Large intestine (tissue), 3 donors: ENCODE measurements around the gene CDKAL1. TPM values are rescaled to one million over a fixed set of nuclear protein-coding genes. Genes with fewer than 3 reads are reported as not detected.

ENCODE experiments used
- DNase-seq, 2 donors: peaks; one replicate each; pipeline versions ENCODE4 v3.0.0 to v3.0.0-alpha.2; 2013
- H3K27ac ChIP-seq: one replicate; pipeline ENCODE4 v1.5.1; 2013; ENCODE audit warnings: low read length
- H3K27me3 ChIP-seq: 2 replicates; pipeline ENCODE4 v1.6.1; 2013; ENCODE audit warnings: low read length; ENCODE audit not compliant: control insufficient read depth, insufficient read depth
- H3K36me3 ChIP-seq: 2 replicates; pipeline ENCODE4 v1.6.1; 2013; ENCODE audit warnings: low read length; ENCODE audit not compliant: control insufficient read depth, insufficient read depth
- H3K4me1 ChIP-seq: one replicate; pipeline ENCODE4 v1.6.1; 2013; ENCODE audit warnings: low read length; ENCODE audit not compliant: control insufficient read depth, insufficient read depth
- H3K4me3 ChIP-seq: one replicate; pipeline ENCODE4 v1.5.1; 2013; ENCODE audit warnings: low read length
- H3K9me3 ChIP-seq: one replicate; pipeline ENCODE4 v1.6.1; 2013; ENCODE audit warnings: mild to moderate bottlenecking, low read depth, low read length, moderate library complexity; ENCODE audit not compliant: control insufficient read depth
- WGBS: methylation state at CpG from one replicate; pipeline ENCODE4 v1.1.5; 2013; ENCODE audit warnings: low lambda C conversion rate; ENCODE audit not compliant: insufficient coverage; 5-methylcytosine and 5-hydroxymethylcytosine counted together
- polyA plus RNA-seq: library from polyadenylated mRNA; unstranded; fragments of 120-200 nt; gene quantifications from one replicate; pipeline ENCODE4 v1.2.1, GENCODE V29; 2013

CDKAL1 gene
- polyA plus RNA-seq, 1 donor = 10.3 TPM

GRCh38 chr6:20672038-20672437, 137.8 kb downstream of the CDKAL1 start:
- WGBS = 100% methylated on average over 2 of the region's 2 CpGs
- H3K27me3 ChIP-seq = no peaks in the 10 kb centered on the region
- H3K27ac ChIP-seq = no peak overlapping the region
- H3K4me3 ChIP-seq = no peak overlapping the region
- no peaks in the 10 kb centered on the region for H3K36me3 ChIP-seq
- H3K4me1 ChIP-seq = no peaks in the 10 kb centered on the region
- no peak for DNase-seq
- H3K9me3 ChIP-seq = no peaks in the 10 kb centered on the region

GRCh38 chr6:20673458-20673857, 139.2 kb downstream of the CDKAL1 start:
- no peaks in the 10 kb centered on the region for H3K36me3 ChIP-seq
- H3K9me3 ChIP-seq = no peaks in the 10 kb centered on the region
- H3K27ac ChIP-seq = no peak overlapping the region
- DNase-seq = no peak
- no CpG with 5 or more reads among the region's 4 CpGs for WGBS
- no peak overlapping the region for H3K4me3 ChIP-seq
- no peaks in the 10 kb centered on the region for H3K4me1 ChIP-seq
- no peaks in the 10 kb centered on the region for H3K27me3 ChIP-seq

DNA sequence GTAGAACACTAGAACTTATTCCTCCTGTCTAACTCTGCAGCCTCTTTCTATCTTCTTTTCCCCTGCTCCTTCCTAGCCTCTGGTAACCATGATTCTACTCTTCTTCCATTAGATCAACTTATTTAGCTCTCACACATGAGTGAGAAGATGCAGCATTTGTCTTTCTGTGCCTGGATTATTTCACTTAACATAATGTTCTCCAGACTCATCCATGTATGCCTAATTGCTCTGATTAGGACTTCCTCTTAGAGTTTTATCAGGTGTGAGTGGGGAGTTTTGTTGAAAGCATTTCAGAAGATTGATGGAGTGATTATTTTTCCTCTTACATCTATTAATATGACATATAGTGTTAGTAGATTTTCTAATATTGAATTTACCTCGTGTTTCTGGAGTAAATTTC, 140.4 kb downstream of the CDKAL1 start:
- Histone ChIP-seq H3K4me1 (no peaks in the 10 kb centered on the region), H3K9me3 (no peaks in the 10 kb centered on the region), H3K27ac (no peak overlapping the region), H3K27me3 (no peaks in the 10 kb centered on the region), H3K4me3 (no peak overlapping the region), H3K36me3 (no peaks in the 10 kb centered on the region)
- DNase-seq = no peak
- 40% methylated on average over 1 of the region's 1 CpG for WGBS

- H3K9me3 ChIP-seq = no peaks in the 10 kb centered on the region
- H3K4me1 ChIP-seq = peaks cover 7% of the 10 kb centered on the region
- H3K27ac ChIP-seq = no peak overlapping the region
- no peak overlapping the region for H3K4me3 ChIP-seq
- H3K36me3 ChIP-seq = no peaks in the 10 kb centered on the region
- no CpG with 5 or more reads among the region's 2 CpGs for WGBS
- no peaks in the 10 kb centered on the region for H3K27me3 ChIP-seq
- DNase-seq = no peak
Observed at GRCh38 chr6:20678831-20679352, 144.6 kb downstream of the CDKAL1 start.

DNA sequence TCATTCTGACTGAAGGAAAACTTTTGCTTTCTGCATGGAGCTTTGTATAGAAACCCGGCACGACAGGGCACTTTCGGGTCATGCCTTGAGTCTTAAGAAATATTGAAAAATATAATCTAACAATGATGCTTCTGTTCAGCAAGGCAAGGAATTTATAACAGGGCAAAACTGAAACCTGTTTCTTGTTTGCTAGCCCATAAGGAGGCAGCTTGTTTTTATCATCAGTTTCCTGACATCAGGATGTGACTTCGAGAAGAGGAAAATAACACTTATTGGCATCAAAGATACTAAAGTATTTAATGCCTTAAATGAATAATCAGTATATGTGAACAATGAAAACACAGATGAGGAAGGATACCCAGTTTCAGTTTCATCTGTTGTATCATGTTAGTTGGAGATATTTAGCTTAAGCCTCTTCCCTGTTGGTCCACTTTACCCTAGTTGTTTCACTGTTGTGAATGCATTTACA, 146.5 kb downstream of the CDKAL1 start:
- Histone ChIP-seq H3K27me3 (no peaks in the 10 kb centered on the region), H3K27ac (no peak overlapping the region), H3K4me3 (no peak overlapping the region), H3K9me3 (no peaks in the 10 kb centered on the region), H3K36me3 (no peaks in the 10 kb centered on the region), H3K4me1 (peaks cover 7% of the 10 kb centered on the region)
- 27% methylated on average over 3 of the region's 4 CpGs for WGBS
- DNase-seq = peak in 1 of 2 donors; percentile 54

GRCh38 chr6:20681243-20681684, 147.0 kb downstream of the CDKAL1 start:
- Histone ChIP-seq H3K27ac (peak overlapping the region; percentile 13), H3K9me3 (no peaks in the 10 kb centered on the region), H3K4me1 (peaks cover 7% of the 10 kb centered on the region), H3K4me3 (no peak overlapping the region), H3K27me3 (no peaks in the 10 kb centered on the region), H3K36me3 (no peaks in the 10 kb centered on the region)
- peak in 1 of 2 donors; percentile 44 for DNase-seq

- H3K4me1 ChIP-seq = peaks cover 9% of the 10 kb centered on the region
- no peaks in the 10 kb centered on the region for H3K36me3 ChIP-seq
- no peak for DNase-seq
- H3K9me3 ChIP-seq = no peaks in the 10 kb centered on the region
- WGBS = 100% methylated on average over 1 of the region's 3 CpGs
- no peak overlapping the region for H3K4me3 ChIP-seq
- no peak overlapping the region for H3K27ac ChIP-seq
- H3K27me3 ChIP-seq = no peaks in the 10 kb centered on the region
Observed at GRCh38 chr6:20684474-20684873, 150.2 kb downstream of the CDKAL1 start.

DNA sequence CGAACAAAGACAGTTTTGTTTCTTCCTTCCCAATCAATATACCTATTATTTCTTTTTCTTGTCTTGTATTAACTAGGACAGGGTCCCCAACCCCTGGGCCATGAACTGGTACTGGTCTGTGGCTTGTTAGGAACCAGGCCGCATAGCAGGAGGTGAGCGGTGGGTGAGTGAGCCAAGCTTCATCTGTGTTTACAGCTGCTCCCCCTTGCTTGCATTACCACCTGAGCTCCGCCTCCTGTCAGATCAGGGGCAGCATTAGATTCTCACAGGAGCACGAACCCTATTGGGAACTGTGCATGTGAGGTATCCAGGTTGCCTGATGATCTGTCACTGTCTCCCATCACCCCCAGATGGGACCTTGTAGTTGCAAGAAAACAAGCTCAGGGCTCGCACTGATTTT, 151.9 kb downstream of the CDKAL1 start:
- no CpG with 5 or more reads among the region's 6 CpGs for WGBS
- H3K4me3 ChIP-seq = no peak overlapping the region
- no peak for DNase-seq

DNA sequence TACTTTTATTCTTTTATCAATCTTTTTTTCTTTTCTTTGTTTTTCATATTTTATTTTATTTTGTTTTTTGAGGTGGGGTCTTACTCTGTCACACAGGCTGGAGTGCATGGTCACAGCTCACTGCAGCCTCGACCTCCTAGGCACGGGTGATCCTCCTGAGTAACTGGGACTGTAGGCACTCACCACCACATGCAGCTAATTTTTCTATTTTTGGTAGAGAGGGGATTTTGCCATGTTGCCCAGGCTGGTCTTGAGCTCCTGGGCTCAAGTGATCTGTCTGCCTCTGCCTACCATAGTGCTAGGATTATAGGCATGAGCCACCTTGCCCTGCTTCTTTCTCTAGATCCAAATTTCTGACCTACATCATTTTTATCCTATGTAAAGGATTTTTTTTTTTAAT, 153.2 kb downstream of the CDKAL1 start:
- H3K27me3 ChIP-seq = no peaks in the 10 kb centered on the region
- no peak overlapping the region for H3K4me3 ChIP-seq
- H3K36me3 ChIP-seq = no peaks in the 10 kb centered on the region
- WGBS = no CpG with 5 or more reads among the region's 2 CpGs
- peaks cover 2% of the 10 kb centered on the region for H3K4me1 ChIP-seq
- H3K9me3 ChIP-seq = no peaks in the 10 kb centered on the region
- no peak for DNase-seq
- no peak overlapping the region for H3K27ac ChIP-seq

More for the DNA sequence above, 151.9 kb downstream of the CDKAL1 start:
- Histone ChIP-seq H3K9me3 (no peaks in the 10 kb centered on the region), H3K27ac (no peak overlapping the region), H3K27me3 (no peaks in the 10 kb centered on the region), H3K4me1 (peaks cover 8% of the 10 kb centered on the region), H3K36me3 (no peaks in the 10 kb centered on the region)

DNA sequence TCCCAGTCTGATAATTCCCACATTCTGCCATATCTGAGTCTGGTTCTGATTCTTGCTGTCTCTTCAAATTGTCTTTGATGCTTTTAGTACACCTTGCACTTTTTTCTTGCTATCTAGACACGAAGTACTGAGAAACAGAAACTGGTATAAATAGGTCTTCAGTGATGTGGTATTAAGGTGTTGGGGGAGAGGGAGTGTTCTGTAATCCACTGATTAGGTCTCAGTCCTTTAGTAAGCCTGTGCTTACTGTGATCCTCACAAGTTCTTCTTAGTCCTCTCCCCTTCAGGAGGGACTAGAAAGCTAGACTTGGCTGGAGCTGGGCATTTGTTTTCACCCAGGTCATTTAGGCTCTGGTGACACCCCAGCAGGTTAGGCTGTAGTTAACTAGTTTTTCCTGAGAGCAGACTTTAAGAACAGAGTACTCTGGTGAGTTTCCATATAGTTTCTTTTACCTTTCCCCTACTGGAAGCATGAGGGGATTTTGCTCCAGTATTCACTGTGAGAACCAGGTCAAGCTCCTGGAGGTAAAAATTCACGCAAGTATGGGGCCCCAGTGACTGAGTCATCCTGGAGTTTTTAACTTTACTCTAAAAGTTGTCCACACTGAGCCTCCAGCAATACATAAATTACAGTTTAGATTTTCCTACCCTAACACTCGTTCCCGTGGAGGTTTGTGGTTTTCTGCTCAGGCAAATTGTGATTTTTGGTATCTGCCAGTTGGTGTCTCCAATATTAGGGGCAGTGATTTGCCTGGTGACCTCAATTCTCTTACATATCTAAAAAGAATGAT, 154.6 kb downstream of the CDKAL1 start:
- H3K36me3 ChIP-seq = no peaks in the 10 kb centered on the region
- 100% methylated on average over 2 of the region's 4 CpGs for WGBS
- H3K27me3 ChIP-seq = no peaks in the 10 kb centered on the region
- no peaks in the 10 kb centered on the region for H3K9me3 ChIP-seq
- no peak overlapping the region for H3K4me3 ChIP-seq
- no peak overlapping the region for H3K27ac ChIP-seq
- peaks cover 2% of the 10 kb centered on the region for H3K4me1 ChIP-seq
- DNase-seq = peak in 1 of 2 donors; percentile 26

GRCh38 chr6:20691185-20691584, 156.9 kb downstream of the CDKAL1 start:
- Histone ChIP-seq H3K36me3 (no peaks in the 10 kb centered on the region), H3K27me3 (no peaks in the 10 kb centered on the region), H3K27ac (no peak overlapping the region), H3K4me3 (no peak overlapping the region), H3K4me1 (peaks cover 2% of the 10 kb centered on the region), H3K9me3 (no peaks in the 10 kb centered on the region)
- WGBS = no CpG with 5 or more reads among the region's 5 CpGs
- no peak for DNase-seq
